HG03432 (cell line): ENCODE results near the gene MRPS18A.
"Not testable (repeated sequence)": the region's sequence is repeated elsewhere in the genome, so short reads cannot be mapped to it uniquely, and the experiment has no call there.

Source experiments
- ATAC-seq: cut with Tn5 transposase; IDR thresholded peaks from one replicate; pipeline ENCODE4 v1.9.1; 2021; ENCODE audit warnings: mild to moderate bottlenecking, moderate library complexity; ENCODE audit not compliant: unreplicated experiment

The MRPS18A gene

GRCh38 chr6:43639984-43640800 lies 47.4 kb downstream of the MRPS18A start:
- no peak for ATAC-seq

- peak; percentile 3 for ATAC-seq
Observed at GRCh38 chr6:43636308-43636659, 51.3 kb downstream of the MRPS18A start.

- ATAC-seq, result peak; percentile 88
Observed at GRCh38 chr6:43635387-43636307, 51.9 kb downstream of the MRPS18A start, which contains the start of gene MAD2L1BP. Gene MAD2L1BP (plus strand): TSS chr6:43635840. CDS start chr6:43635876, 36 bp downstream.

- ATAC-seq, result no peak
Observed at GRCh38 chr6:43634702-43635303, 52.8 kb downstream of the MRPS18A start.

GRCh38 chr6:43633002-43633401 lies 54.6 kb downstream of the MRPS18A start:
- not testable (repeated sequence) for ATAC-seq

GRCh38 chr6:43630980-43631619 lies 56.5 kb downstream of the MRPS18A start:
- no peak for ATAC-seq

- peak; percentile 70 for ATAC-seq
Observed at GRCh38 chr6:43629505-43630300, 57.9 kb downstream of the MRPS18A start.

GRCh38 chr6:43629104-43629504 lies 58.5 kb downstream of the MRPS18A start, which contains the start of gene GTPBP2:
Gene GTPBP2 (minus strand): TSS chr6:43629264. CDS start chr6:43629162, 102 bp downstream.
- ATAC-seq, result peak; percentile 84

GRCh38 chr6:43628393-43629103 lies 59.0 kb downstream of the MRPS18A start:
- ATAC-seq, result peak; percentile 20

- ATAC-seq, result no peak
Observed at GRCh38 chr6:43627008-43627825, 60.4 kb downstream of the MRPS18A start.

GRCh38 chr6:43625393-43625992 lies 62.1 kb downstream of the MRPS18A start:
- ATAC-seq, result no peak

- no peak for ATAC-seq
Observed at GRCh38 chr6:43624786-43625288, 62.8 kb downstream of the MRPS18A start.

GRCh38 chr6:43623880-43624785 lies 63.5 kb downstream of the MRPS18A start:
- no peak for ATAC-seq

GRCh38 chr6:43622541-43622940 lies 65.0 kb downstream of the MRPS18A start:
- ATAC-seq, result no peak

- ATAC-seq, result no peak
Observed at GRCh38 chr6:43621836-43622180, 65.8 kb downstream of the MRPS18A start.
